DOHH2 (cell line): Measurements from ENCODE around the gene ALDH1B1.

Experiments
- H3F3A ChIP-seq: fragments of 200-600 bp; sonication (generic), shearing (Covaris generic); 2 replicates; pipeline ENCODE4 v1.6.0; 2016; ENCODE audit warnings: antibody characterized with exemption, mild to moderate bottlenecking; ENCODE audit not compliant: control insufficient read depth, insufficient read depth
- H3K27ac ChIP-seq: fragments of 200-600 bp; sonication (generic); 2 replicates; pipeline ENCODE4 v1.5.1; 2014; ENCODE audit warnings: low read depth, mild to moderate bottlenecking, low read length, moderate library complexity
- H3K27me3 ChIP-seq: fragments of 200-600 bp; sonication (generic); 2 replicates; pipeline ENCODE4 v1.6.1; 2014; ENCODE audit warnings: mild to moderate bottlenecking, low read length, mixed read lengths; ENCODE audit not compliant: control insufficient read depth
- H3K36me3 ChIP-seq: fragments of 200-600 bp; sonication (generic); 2 replicates; pipeline ENCODE4 v1.6.1; 2014; ENCODE audit warnings: mild to moderate bottlenecking, low read length, moderate library complexity, mixed read lengths; ENCODE audit not compliant: control insufficient read depth
- H3K4me1 ChIP-seq: fragments of 200-600 bp; sonication (generic); 2 replicates; pipeline ENCODE4 v1.6.1; 2014; ENCODE audit warnings: mild to moderate bottlenecking, low read length, mixed read lengths; ENCODE audit not compliant: control insufficient read depth
- H3K4me2 ChIP-seq: fragments of 200-600 bp; sonication (generic); 2 replicates; pipeline ENCODE4 v1.6.0; 2014; ENCODE audit warnings: mild to moderate bottlenecking, low read length, moderate library complexity
- H3K4me3 ChIP-seq: fragments of 200-600 bp; sonication (generic); 2 replicates; pipeline ENCODE4 v1.5.1; 2014; ENCODE audit warnings: mild to moderate bottlenecking, low read length, mixed read lengths
- H3K79me2 ChIP-seq: fragments of 200-600 bp; sonication (generic); 2 replicates; pipeline ENCODE4 v1.6.1; 2014; ENCODE audit warnings: mild to moderate bottlenecking, low read length, mixed read lengths; ENCODE audit not compliant: control insufficient read depth
- H3K9me2 ChIP-seq: fragments of 200-600 bp; sonication (generic); replicated peaks from 2 replicates; pipeline ENCODE4 v1.6.1; 2014; ENCODE audit warnings: mild to moderate bottlenecking, low read length, mixed read lengths; ENCODE audit not compliant: control insufficient read depth
- H3K9me3 ChIP-seq: fragments of 200-600 bp; sonication (generic); 2 replicates; pipeline ENCODE4 v1.6.1; 2014; ENCODE audit warnings: antibody characterized with exemption, low read length, mixed read lengths; ENCODE audit not compliant: control insufficient read depth, insufficient read depth
- H4K20me1 ChIP-seq: fragments of 200-600 bp; sonication (generic); 2 replicates; pipeline ENCODE4 v1.6.0; 2014; ENCODE audit warnings: low read depth, mild to moderate bottlenecking, antibody characterized with exemption, low read length, moderate library complexity; ENCODE audit not compliant: control insufficient read depth, insufficient read depth
- CTCF ChIP-seq: fragments of 200-600 bp; sonication (generic); IDR thresholded peaks from one replicate; pipeline ENCODE4 v1.5.1; 2014; ENCODE audit warnings: antibody characterized with exemption, mild to moderate bottlenecking, low read depth, low read length; ENCODE audit not compliant: poor library complexity, severe bottlenecking
- EZH2phosphoT487 ChIP-seq: fragments of 200-600 bp; sonication (generic); IDR thresholded peaks from 2 replicates; pipeline ENCODE4 v1.6.1; 2017; ENCODE audit warnings: borderline replicate concordance, mild to moderate bottlenecking, antibody characterized with exemption, low read length, moderate library complexity, mixed read lengths

The ALDH1B1 gene

GRCh38 chr9:38419181-38419580 lies 26.7 kb downstream of the ALDH1B1 start:
- no peak overlapping the region for H3K4me2 ChIP-seq
- no peaks in the 10 kb centered on the region for H3K27me3 ChIP-seq
- H3K36me3 ChIP-seq: no peaks in the 10 kb centered on the region
- TF ChIP-seq CTCF: no peak
- no peak for TF ChIP-seq EZH2phosphoT487
- H3K4me1 ChIP-seq: no peaks in the 10 kb centered on the region
- H3K4me3 ChIP-seq: no peak overlapping the region
- H3F3A ChIP-seq: no peaks in the 10 kb centered on the region
- H3K79me2 ChIP-seq: no peaks in the 10 kb centered on the region
- no peaks in the 10 kb centered on the region for H4K20me1 ChIP-seq
- no peaks in the 10 kb centered on the region for H3K9me2 ChIP-seq
- H3K9me3 ChIP-seq: no peaks in the 10 kb centered on the region
- H3K27ac ChIP-seq: no peak overlapping the region

GRCh38 chr9:38421498-38422211 lies 29.2 kb downstream of the ALDH1B1 start:
- no peak for TF ChIP-seq EZH2phosphoT487
- no peak for TF ChIP-seq CTCF
- Histone ChIP-seq H3K79me2 (no peaks in the 10 kb centered on the region), H3K4me3 (no peak overlapping the region), H3K4me1 (no peaks in the 10 kb centered on the region), H3K27me3 (0 out of 2 replicates have a peak, but pooled peaks cover 5% of the 10 kb centered on the region), H3K27ac (no peak overlapping the region), H3K4me2 (no peak overlapping the region), H3F3A (no peaks in the 10 kb centered on the region), H3K36me3 (no peaks in the 10 kb centered on the region), H3K9me2 (no peaks in the 10 kb centered on the region), H4K20me1 (no peaks in the 10 kb centered on the region), H3K9me3 (no peaks in the 10 kb centered on the region)

GRCh38 chr9:38422555-38423260 lies 30.2 kb downstream of the ALDH1B1 start:
- no peaks in the 10 kb centered on the region for H3K9me2 ChIP-seq
- H3K27me3 ChIP-seq: peaks cover 9% of the 10 kb centered on the region
- no peak overlapping the region for H3K4me2 ChIP-seq
- H3K36me3 ChIP-seq: no peaks in the 10 kb centered on the region
- no peaks in the 10 kb centered on the region for H3K4me1 ChIP-seq
- H3K4me3 ChIP-seq: no peak overlapping the region
- H3K79me2 ChIP-seq: no peaks in the 10 kb centered on the region
- no peaks in the 10 kb centered on the region for H4K20me1 ChIP-seq
- no peak overlapping the region for H3K27ac ChIP-seq
- TF ChIP-seq CTCF: no peak
- no peak for TF ChIP-seq EZH2phosphoT487
- no peaks in the 10 kb centered on the region for H3F3A ChIP-seq
- no peaks in the 10 kb centered on the region for H3K9me3 ChIP-seq
